H9 (cell line): ENCODE data around the gene CXCR2. TPM values are rescaled to one million over a fixed set of nuclear protein-coding genes. Genes with fewer than 3 reads are reported as not detected.

ENCODE experiments used
- DNase-seq: peaks from one replicate; pipeline ENCODE4 v3.0.0-alpha.2; 2017
- H2AFZ ChIP-seq: one replicate; pipeline ENCODE4 v1.6.1; 2013; ENCODE audit warnings: mild to moderate bottlenecking, low read length, control low read depth, moderate library complexity
- H2AK5ac ChIP-seq: 2 replicates; pipeline ENCODE4 v1.6.1; 2013; ENCODE audit warnings: low read length, control low read depth, mixed read lengths; ENCODE audit not compliant: insufficient read length
- H2BK120ac ChIP-seq: one replicate; pipeline ENCODE4 v1.6.1; 2013; ENCODE audit warnings: low read depth, mild to moderate bottlenecking, low read length, control low read depth, inconsistent platforms; ENCODE audit not compliant: poor library complexity, severe bottlenecking
- H2BK12ac ChIP-seq: 2 replicates; pipeline ENCODE4 v1.6.1; 2013; ENCODE audit warnings: low read length, control low read depth, mixed read lengths, low read depth; ENCODE audit not compliant: insufficient read length
- H2BK15ac ChIP-seq: 2 replicates; pipeline ENCODE4 v1.6.1; 2013; ENCODE audit warnings: low read depth, low read length, control low read depth
- H2BK20ac ChIP-seq: one replicate; pipeline ENCODE4 v1.6.1; 2013; ENCODE audit warnings: low read depth, mild to moderate bottlenecking, low read length, control low read depth, inconsistent platforms; ENCODE audit not compliant: poor library complexity, severe bottlenecking
- H2BK5ac ChIP-seq: 2 replicates; pipeline ENCODE4 v1.6.1; 2013; ENCODE audit warnings: low read length, control low read depth, mixed read lengths; ENCODE audit not compliant: insufficient read length
- H3K14ac ChIP-seq: 2 replicates; pipeline ENCODE4 v1.6.1; 2013; ENCODE audit warnings: low read length, control low read depth; ENCODE audit not compliant: insufficient read depth
- H3K18ac ChIP-seq: 2 replicates; pipeline ENCODE4 v1.6.1; 2013; ENCODE audit warnings: low read depth, mild to moderate bottlenecking, mixed read lengths, low read length, control low read depth; ENCODE audit not compliant: insufficient read length
- H3K23ac ChIP-seq: 2 replicates; pipeline ENCODE4 v1.6.1; 2013; ENCODE audit warnings: low read length, control low read depth, mixed read lengths, low read depth; ENCODE audit not compliant: insufficient read length
- H3K23me2 ChIP-seq: 2 replicates; pipeline ENCODE4 v1.6.1; 2013; ENCODE audit warnings: low read depth, mild to moderate bottlenecking, mixed read lengths, low read length, control low read depth; ENCODE audit not compliant: insufficient read length, poor library complexity, severe bottlenecking
- H3K27ac ChIP-seq: 2 replicates; pipeline ENCODE4 v1.5.1; 2013; ENCODE audit warnings: low read length, control low read depth, mixed read lengths, low read depth; ENCODE audit not compliant: insufficient read length
- H3K27me3 ChIP-seq: 2 replicates; pipeline ENCODE4 v1.6.1; 2013; ENCODE audit warnings: low read length, control low read depth, inconsistent platforms; ENCODE audit not compliant: insufficient read depth
- H3K4ac ChIP-seq: 2 replicates; pipeline ENCODE4 v1.6.1; 2013; ENCODE audit warnings: low read depth, mild to moderate bottlenecking, control low read depth, inconsistent platforms, low read length, moderate library complexity
- H3K4me1 ChIP-seq: 2 replicates; pipeline ENCODE4 v1.6.1; 2013; ENCODE audit warnings: low read length, control low read depth, inconsistent platforms; ENCODE audit not compliant: insufficient read depth
- H3K4me2 ChIP-seq: 2 replicates; pipeline ENCODE4 v1.6.1; 2013; ENCODE audit warnings: low read length, control low read depth, mixed read lengths; ENCODE audit not compliant: insufficient read length, insufficient read depth
- H3K56ac ChIP-seq: 2 replicates; pipeline ENCODE4 v1.6.1; 2013; ENCODE audit warnings: low read depth, mild to moderate bottlenecking, mixed read lengths, low read length, control low read depth; ENCODE audit not compliant: insufficient read length
- H3K79me1 ChIP-seq: 2 replicates; pipeline ENCODE4 v1.6.1; 2013; ENCODE audit warnings: low read depth, mild to moderate bottlenecking, moderate library complexity, low read length, control low read depth, inconsistent platforms; ENCODE audit not compliant: insufficient read depth, poor library complexity, severe bottlenecking
- H3K79me2 ChIP-seq: 2 replicates; pipeline ENCODE4 v1.6.1; 2013; ENCODE audit warnings: low read length, control low read depth, inconsistent platforms; ENCODE audit not compliant: insufficient read depth
- H3K9ac ChIP-seq: 2 replicates; pipeline ENCODE4 v1.6.1; 2013; ENCODE audit warnings: low read length, control low read depth, mixed read lengths; ENCODE audit not compliant: insufficient read length; ENCODE audit errors: extremely low read depth
- H3K9me3 ChIP-seq: one replicate; pipeline ENCODE4 v1.6.1; 2013; ENCODE audit warnings: low read depth, low read length, inconsistent platforms; ENCODE audit not compliant: control insufficient read depth
- H3T11ph ChIP-seq: one replicate; pipeline ENCODE4 v1.6.1; 2013; ENCODE audit warnings: mild to moderate bottlenecking, low read length, control low read depth, inconsistent platforms
- H4K20me1 ChIP-seq: one replicate; pipeline ENCODE4 v1.6.1; 2013; ENCODE audit not compliant: control insufficient read depth, insufficient read length, insufficient read depth
- H4K5ac ChIP-seq: 2 replicates; pipeline ENCODE4 v1.6.1; 2013; ENCODE audit warnings: low read depth, mild to moderate bottlenecking, mixed read lengths, low read length, control low read depth; ENCODE audit not compliant: insufficient read length
- H4K8ac ChIP-seq: replicated peaks from 2 replicates; pipeline ENCODE4 v1.6.1; 2013; ENCODE audit warnings: low read length, control low read depth, mixed read lengths, low read depth; ENCODE audit not compliant: insufficient read length
- H4K91ac ChIP-seq: 2 replicates; pipeline ENCODE4 v1.6.1; 2013; ENCODE audit warnings: low read depth, mild to moderate bottlenecking, moderate library complexity, mixed read lengths, low read length, control low read depth; ENCODE audit not compliant: insufficient read length
- H3K27ac Mint-ChIP-seq, 3 experiments: 2 replicates in 2 of 3; 3 replicates in 1 of 3; pipeline ENCODE4 v1.8.0; 2020 to 2021; ENCODE audit warnings: mixed read lengths in 3 of 3, mild to moderate bottlenecking in 1 of 3, moderate library complexity in 1 of 3
- H3K27me3 Mint-ChIP-seq: 2 replicates; pipeline ENCODE4 v1.8.0; 2021; ENCODE audit warnings: low read depth, mild to moderate bottlenecking, moderate library complexity, mixed read lengths
- H3K36me3 Mint-ChIP-seq, 3 experiments: 2 replicates in 2 of 3; 3 replicates in 1 of 3; pipeline ENCODE4 v1.8.0; 2020 to 2021; ENCODE audit warnings: low read depth in 3 of 3, mixed read lengths in 3 of 3; ENCODE audit not compliant: insufficient read depth in 1 of 3
- H3K4me1 Mint-ChIP-seq, 2 experiments: 2 replicates each; pipeline ENCODE4 v1.8.0; 2020; ENCODE audit warnings: mixed read lengths in 2 of 2
- H3K4me3 Mint-ChIP-seq, 2 experiments: 2 replicates in 1 of 2; 3 replicates in 1 of 2; pipeline ENCODE4 v1.8.0; 2020 to 2021; ENCODE audit warnings: mild to moderate bottlenecking in 2 of 2, mixed read lengths in 2 of 2, moderate library complexity in 1 of 2
- H3K9me3 Mint-ChIP-seq, 2 experiments: 2 replicates in 1 of 2; 3 replicates in 1 of 2; pipeline ENCODE4 v1.8.0; 2020; ENCODE audit warnings: mild to moderate bottlenecking in 2 of 2, mixed read lengths in 2 of 2, moderate library complexity in 1 of 2
- WGBS: extraction: QIAGEN DNeasy Blood & Tissue Kit; methylation state at CpG from one replicate; pipeline ENCODE4 v1.1.7; 2013; ENCODE audit warnings: missing lambda C conversion rate, low lambda C conversion rate, mixed read lengths; ENCODE audit not compliant: insufficient read length; ENCODE audit errors: extremely low coverage; 5-methylcytosine and 5-hydroxymethylcytosine counted together
- total RNA-seq: library from RNA; stranded (reverse); gene quantifications from 2 replicates; pipeline ENCODE4 v1.2.1, GENCODE V29; 2021
- TF ChIP-seq, protein P1 (sequence below): fragments of 200-600 bp; sonication (generic); conservative IDR thresholded peaks from 3 replicates; pipeline ENCODE4 v1.8.0; 2021; ENCODE audit warnings: antibody characterized with exemption, mild to moderate bottlenecking

Gene CXCR2
- total RNA-seq, 1 experiment from 2014 or later: 0.59 TPM

DNA sequence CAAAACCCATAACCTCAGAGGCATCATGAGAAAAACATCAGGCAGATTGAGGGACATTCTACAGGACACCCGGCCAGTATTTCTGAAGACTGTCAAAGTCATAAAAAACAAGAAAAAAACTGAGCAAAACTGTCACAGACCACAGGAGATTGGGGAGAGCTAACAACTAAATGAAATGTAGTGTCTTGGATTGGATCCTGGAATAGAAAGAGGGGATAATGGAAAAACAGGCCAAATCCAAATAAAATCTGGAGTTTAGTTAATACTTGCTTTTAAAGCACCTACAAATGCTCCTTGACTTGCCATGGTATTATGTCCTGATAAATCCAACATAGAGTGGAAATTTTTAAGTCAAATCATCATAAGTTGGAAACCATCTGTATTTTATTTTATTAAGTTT is 58.5 kb downstream of the CXCR2 start:
- H3K9me3 ChIP-seq: no peaks in the 10 kb centered on the region
- H4K8ac ChIP-seq: no peak overlapping the region
- no peaks in the 10 kb centered on the region for H3K23me2 ChIP-seq
- no peak overlapping the region for H3K56ac ChIP-seq
- no peak overlapping the region for H2BK20ac ChIP-seq
- no peak overlapping the region for H2BK120ac ChIP-seq
- peaks cover 6% of the 10 kb centered on the region in 2 experiments; a peak in 3 of 4 replicates for H3K4me1 Mint-ChIP-seq
- H3K9me3 Mint-ChIP-seq: peaks cover 4 to 5% of the 10 kb centered on the region in 2 experiments
- no peak overlapping the region for H3K4me2 ChIP-seq
- no peak overlapping the region for H4K5ac ChIP-seq
- H3T11ph ChIP-seq: no peak overlapping the region
- TF ChIP-seq, protein P1, sequence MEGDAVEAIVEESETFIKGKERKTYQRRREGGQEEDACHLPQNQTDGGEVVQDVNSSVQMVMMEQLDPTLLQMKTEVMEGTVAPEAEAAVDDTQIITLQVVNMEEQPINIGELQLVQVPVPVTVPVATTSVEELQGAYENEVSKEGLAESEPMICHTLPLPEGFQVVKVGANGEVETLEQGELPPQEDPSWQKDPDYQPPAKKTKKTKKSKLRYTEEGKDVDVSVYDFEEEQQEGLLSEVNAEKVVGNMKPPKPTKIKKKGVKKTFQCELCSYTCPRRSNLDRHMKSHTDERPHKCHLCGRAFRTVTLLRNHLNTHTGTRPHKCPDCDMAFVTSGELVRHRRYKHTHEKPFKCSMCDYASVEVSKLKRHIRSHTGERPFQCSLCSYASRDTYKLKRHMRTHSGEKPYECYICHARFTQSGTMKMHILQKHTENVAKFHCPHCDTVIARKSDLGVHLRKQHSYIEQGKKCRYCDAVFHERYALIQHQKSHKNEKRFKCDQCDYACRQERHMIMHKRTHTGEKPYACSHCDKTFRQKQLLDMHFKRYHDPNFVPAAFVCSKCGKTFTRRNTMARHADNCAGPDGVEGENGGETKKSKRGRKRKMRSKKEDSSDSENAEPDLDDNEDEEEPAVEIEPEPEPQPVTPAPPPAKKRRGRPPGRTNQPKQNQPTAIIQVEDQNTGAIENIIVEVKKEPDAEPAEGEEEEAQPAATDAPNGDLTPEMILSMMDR: no peak
- no peak overlapping the region for H2AK5ac ChIP-seq
- no peak for DNase-seq
- no peak overlapping the region for H2BK5ac ChIP-seq
- no peak overlapping the region for H3K18ac ChIP-seq
- H3K79me2 ChIP-seq: no peaks in the 10 kb centered on the region
- H2AFZ ChIP-seq: no peak overlapping the region
- H3K4ac ChIP-seq: no peak overlapping the region
- no peak overlapping the region for H3K23ac ChIP-seq
- H3K4me1 ChIP-seq: peaks cover 3% of the 10 kb centered on the region; the same call in 1 of the 2 replicates
- no peaks in the 10 kb centered on the region; a peak in 1 of 7 replicates for H3K36me3 Mint-ChIP-seq
- no peaks in the 10 kb centered on the region for H4K20me1 ChIP-seq
- no peaks in the 10 kb centered on the region for H3K79me1 ChIP-seq
- H2BK15ac ChIP-seq: no peak overlapping the region
- H3K27ac Mint-ChIP-seq: no peak overlapping the region
- H3K27ac ChIP-seq: no peak overlapping the region
- no peaks in the 10 kb centered on the region for H3K27me3 ChIP-seq
- H3K9ac ChIP-seq: no peak overlapping the region
- no peak overlapping the region for H3K4me3 Mint-ChIP-seq
- H2BK12ac ChIP-seq: no peak overlapping the region
- no CpG with 5 or more reads among the region's 1 CpG for WGBS
- peaks cover 9% of the 10 kb centered on the region for H3K27me3 Mint-ChIP-seq
- no peak overlapping the region for H3K14ac ChIP-seq
- H4K91ac ChIP-seq: no peak overlapping the region
